SK-N-SH (cell line): ENCODE results near the gene MED26. TPM values are rescaled to one million over a fixed set of nuclear protein-coding genes. Genes with fewer than 3 reads are reported as not detected.

Source experiments
- CTCF ChIA-PET: fragments of 300-600, 350-600 bp; formaldehyde crosslinking; extraction: SDS; loops from one replicate; lab custom pipeline; 2021; lab: Yijun Ruan, JAX
- POLR2A ChIA-PET: fragments of 350-600 bp; sonication (Branson Sonifier 250); formaldehyde crosslinking; extraction: SDS; loops from one replicate; lab custom pipeline; 2020; ENCODE audit warnings: antibody characterized with exemption, inconsistent platforms; lab: Yijun Ruan, JAX
- DNase-seq: peaks from one replicate; pipeline ENCODE4 v3.0.0; 2012
- H2AFZ ChIP-seq: fragments of 200-600 bp; sonication (generic); 2 replicates; pipeline ENCODE4 v1.8.1; 2016; ENCODE audit warnings: antibody characterized with exemption, mild to moderate bottlenecking, low read depth
- H3F3A ChIP-seq: fragments of 200-600 bp; sonication (generic); replicated peaks from 2 replicates; pipeline ENCODE3; 2016; ENCODE audit warnings: antibody characterized with exemption, mild to moderate bottlenecking; ENCODE audit not compliant: insufficient read depth
- H3K27ac ChIP-seq, 2 experiments: fragments of 200-500 bp in 1 of 2; fragments of 200-600 bp in 1 of 2; sonication (Bioruptor generic) in 1 of 2; sonication (generic), shearing (Covaris generic) in 1 of 2; 2 replicates each; pipeline versions ENCODE4 v1.5.1 to v1.6.1; 2014 to 2016; ENCODE audit warnings: low read depth in 2 of 2, inconsistent platforms in 1 of 2, low read length in 1 of 2, mild to moderate bottlenecking in 1 of 2, mixed read lengths in 1 of 2
- H3K27me3 ChIP-seq: fragments of 200-600 bp; sonication (generic), shearing (Covaris generic); 2 replicates; pipeline ENCODE4 v1.6.1; 2016; ENCODE audit warnings: mixed run types; ENCODE audit not compliant: insufficient read depth
- H3K36me3 ChIP-seq, 2 experiments: fragments of 200-500 bp in 1 of 2; fragments of 200-600 bp in 1 of 2; sonication (Bioruptor generic) in 1 of 2; sonication (generic) in 1 of 2; replicated peaks in 1 of 2; 2 replicates each; pipeline versions ENCODE3 to v1.5.1; 2014 to 2016; ENCODE audit warnings: low read length in 1 of 2, mild to moderate bottlenecking in 1 of 2; ENCODE audit not compliant: insufficient read depth in 2 of 2, control insufficient read depth in 1 of 2
- H3K4me1 ChIP-seq, 2 experiments: fragments of 200-500 bp in 1 of 2; fragments of 200-600 bp in 1 of 2; sonication (Bioruptor generic) in 1 of 2; sonication (generic), shearing (Covaris generic) in 1 of 2; 2 replicates each; pipeline versions ENCODE4 v1.5.1 to v1.6.1; 2014 to 2016; ENCODE audit warnings: low read depth in 1 of 2, low read length in 1 of 2, mixed run types in 1 of 2; ENCODE audit not compliant: insufficient read depth in 2 of 2, control insufficient read depth in 1 of 2
- H3K4me2 ChIP-seq: fragments of 200-600 bp; sonication (generic), shearing (Covaris generic); 2 replicates; pipeline ENCODE4 v1.6.1; 2017; ENCODE audit warnings: mixed run types
- H3K4me3 ChIP-seq, 2 experiments: fragments of 200-500 bp in 1 of 2; fragments of 200-600 bp in 1 of 2; sonication (Bioruptor generic) in 1 of 2; sonication (generic), shearing (Covaris generic) in 1 of 2; 2 replicates each; pipeline versions ENCODE4 v1.5.1 to v1.8.1; 2014 to 2016; ENCODE audit warnings: low read depth in 2 of 2, inconsistent platforms in 1 of 2, low read length in 1 of 2, mild to moderate bottlenecking in 1 of 2, mixed read lengths in 1 of 2, moderate library complexity in 1 of 2
- H3K79me2 ChIP-seq: fragments of 200-600 bp; sonication (generic); 2 replicates; pipeline ENCODE4 v1.8.1; 2017; ENCODE audit warnings: mild to moderate bottlenecking; ENCODE audit not compliant: insufficient read depth
- H3K9ac ChIP-seq: fragments of 200-600 bp; sonication (generic); 2 replicates; pipeline ENCODE4 v1.6.1; 2017; ENCODE audit warnings: mixed run types
- H3K9me2 ChIP-seq: fragments of 200-600 bp; sonication (generic); 2 replicates; pipeline ENCODE4 v1.6.1; 2017; ENCODE audit warnings: mixed run types
- H3K9me3 ChIP-seq: fragments of 200-600 bp; sonication (generic); 2 replicates; pipeline ENCODE4 v1.6.1; 2017; ENCODE audit warnings: mixed run types, mild to moderate bottlenecking, moderate library complexity
- H4K20me1 ChIP-seq: fragments of 200-600 bp; sonication (generic); 2 replicates; pipeline ENCODE4 v1.6.1; 2017; ENCODE audit warnings: mild to moderate bottlenecking, mixed run types; ENCODE audit not compliant: insufficient read depth
- EP300 ChIP-seq, 2 experiments: IDR thresholded peaks; 2 replicates each; pipeline versions ENCODE4 v1.4.0 to v1.6.1; 2012; ENCODE audit warnings: borderline replicate concordance in 1 of 2, low read depth in 1 of 2, low read length in 1 of 2
- GABPA ChIP-seq: IDR thresholded peaks from 2 replicates; pipeline ENCODE4 v1.4.0; 2012; ENCODE audit warnings: low read depth, mild to moderate bottlenecking
- MAX ChIP-seq: IDR thresholded peaks from 2 replicates; pipeline ENCODE4 v1.4.0; 2012; ENCODE audit warnings: low read depth
- MEF2A ChIP-seq: IDR thresholded peaks from 2 replicates; pipeline ENCODE4 v1.4.0; 2012; ENCODE audit warnings: low read depth, borderline replicate concordance
- MXI1 ChIP-seq: IDR thresholded peaks from 2 replicates; pipeline ENCODE4 v1.6.1; 2012; ENCODE audit warnings: mild to moderate bottlenecking, low read depth, low read length, improper control_type of control experiment
- NRF1 ChIP-seq: IDR thresholded peaks from 2 replicates; pipeline ENCODE4 v1.6.1; 2012; ENCODE audit warnings: low read depth, mild to moderate bottlenecking, low read length
- PBX3 ChIP-seq: IDR thresholded peaks from 2 replicates; pipeline ENCODE4; 2012
- POLR2AphosphoS5 ChIP-seq: IDR thresholded peaks from 2 replicates; pipeline ENCODE4 v1.6.1; 2012; ENCODE audit warnings: low read depth, low read length
- RXRA ChIP-seq: IDR thresholded peaks from 2 replicates; pipeline ENCODE4 v1.4.0; 2012; ENCODE audit warnings: low read depth, mild to moderate bottlenecking, borderline replicate concordance
- TAF1 ChIP-seq: IDR thresholded peaks from 2 replicates; pipeline ENCODE4 v1.6.1; 2012; ENCODE audit warnings: low read depth, mild to moderate bottlenecking, low read length, moderate library complexity, borderline replicate concordance
- TEAD4 ChIP-seq: IDR thresholded peaks from 2 replicates; pipeline ENCODE4 v1.4.0; 2012; ENCODE audit warnings: mild to moderate bottlenecking, borderline replicate concordance; ENCODE audit not compliant: insufficient read depth
- YY1 ChIP-seq: IDR thresholded peaks from 2 replicates; pipeline ENCODE4 v1.4.0; 2012; ENCODE audit warnings: low read depth, mild to moderate bottlenecking
- WGBS: methylation state at CpG from one replicate; pipeline ENCODE4 v1.1.6; 2017; ENCODE audit warnings: low lambda C conversion rate; 5-methylcytosine and 5-hydroxymethylcytosine counted together
- polyA plus RNA-seq, 3 experiments: library from polyadenylated mRNA; depleted of rRNA; stranded (reverse); fragments of >200 nt; gene quantifications; 2 replicates each; pipeline ENCODE4 v1.2.3, GENCODE V29; 2012
- TF ChIP-seq, protein P1 (sequence below): IDR thresholded peaks from 2 replicates; pipeline ENCODE4 v1.4.0; 2012; ENCODE audit warnings: low read depth, borderline replicate concordance
- TF ChIP-seq, protein P2 (sequence below): fragments of 200-600 bp; sonication (generic); IDR thresholded peaks from 2 replicates; pipeline ENCODE4 v1.6.1; 2017; ENCODE audit warnings: antibody characterized with exemption, mild to moderate bottlenecking, moderate library complexity

MED26 gene
- polyA plus RNA-seq, 1 of the 3 experiments (the other 2 are of a cell fraction): 3.5 TPM

DNA sequence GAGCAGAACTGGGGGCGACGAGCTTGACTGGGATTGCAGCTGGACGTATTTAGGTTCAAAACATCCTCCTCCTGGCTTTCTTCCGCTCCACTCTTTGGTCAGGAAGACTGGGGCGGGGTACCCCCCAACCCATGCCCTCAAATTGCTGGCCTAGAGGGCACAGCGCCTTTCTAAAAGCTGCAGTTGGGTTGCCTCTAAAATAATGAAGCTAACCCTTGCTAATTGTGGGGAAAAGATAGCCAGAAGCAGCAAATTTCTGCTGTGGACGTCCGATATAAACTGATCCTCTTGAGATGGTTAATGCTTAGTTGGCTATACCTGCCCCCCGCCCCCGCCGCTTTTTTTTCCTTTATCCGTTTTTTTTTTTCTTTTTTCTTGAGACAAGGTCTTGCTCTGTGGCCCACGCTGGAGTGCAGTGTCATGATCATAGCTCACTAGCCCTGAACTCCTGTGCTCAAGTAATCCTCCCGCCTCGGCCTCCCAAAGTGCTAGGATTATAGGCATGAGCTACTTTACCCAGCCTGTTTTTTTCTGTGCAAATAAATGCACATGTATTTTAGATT, 85.0 kb downstream of the MED26 start (continued):
- TF ChIP-seq, protein P1, sequence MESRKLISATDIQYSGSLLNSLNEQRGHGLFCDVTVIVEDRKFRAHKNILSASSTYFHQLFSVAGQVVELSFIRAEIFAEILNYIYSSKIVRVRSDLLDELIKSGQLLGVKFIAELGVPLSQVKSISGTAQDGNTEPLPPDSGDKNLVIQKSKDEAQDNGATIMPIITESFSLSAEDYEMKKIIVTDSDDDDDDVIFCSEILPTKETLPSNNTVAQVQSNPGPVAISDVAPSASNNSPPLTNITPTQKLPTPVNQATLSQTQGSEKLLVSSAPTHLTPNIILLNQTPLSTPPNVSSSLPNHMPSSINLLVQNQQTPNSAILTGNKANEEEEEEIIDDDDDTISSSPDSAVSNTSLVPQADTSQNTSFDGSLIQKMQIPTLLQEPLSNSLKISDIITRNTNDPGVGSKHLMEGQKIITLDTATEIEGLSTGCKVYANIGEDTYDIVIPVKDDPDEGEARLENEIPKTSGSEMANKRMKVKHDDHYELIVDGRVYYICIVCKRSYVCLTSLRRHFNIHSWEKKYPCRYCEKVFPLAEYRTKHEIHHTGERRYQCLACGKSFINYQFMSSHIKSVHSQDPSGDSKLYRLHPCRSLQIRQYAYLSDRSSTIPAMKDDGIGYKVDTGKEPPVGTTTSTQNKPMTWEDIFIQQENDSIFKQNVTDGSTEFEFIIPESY: no peak
- TF ChIP-seq MAX: no peak

GRCh38 chr19:16542045-16542909, 85.7 kb downstream of the MED26 start, which contains the start of gene CHERP:
TSS of gene CHERP (minus strand) at chr19:16542437. CDS start at chr19:16542378, 59 bp downstream.
- Histone ChIP-seq H3K79me2 (peaks cover 79% of the 10 kb centered on the region), H3K27me3 (no peaks in the 10 kb centered on the region), H3K4me1 (peaks cover 14 to 15% of the 10 kb centered on the region in 2 experiments; a peak in 2 of 4 replicates), H3K4me2 (peak within 1 kb of the TSS; percentile 98), H4K20me1 (peaks cover 43% of the 10 kb centered on the region), H2AFZ (peak within 1 kb of the TSS; percentile 76; the same call in 1 of the 2 replicates), H3F3A (peaks cover 8% of the 10 kb centered on the region), H3K9me2 (no peaks in the 10 kb centered on the region), H3K9me3 (no peaks in the 10 kb centered on the region), H3K36me3 (peaks cover 11 to 20% of the 10 kb centered on the region in 2 experiments), H3K27ac (peak within 1 kb of the TSS; percentile 72 to 88), H3K9ac (peak within 1 kb of the TSS; percentile 95), H3K4me3 (peak within 1 kb of the TSS; percentile 75 to 99)
- CTCF ChIA-PET: interaction anchor here (0.7 kb wide), 1 partner anchor 17 kb away, joined by 3 read pairs; no protein-coding TSS in a partner anchor
- POLR2A ChIA-PET: interaction anchor here (0.6 kb wide), 1 partner anchor 285 kb away, joined by 3 read pairs; no protein-coding TSS in a partner anchor
- under 1% methylated on average over 22 of the region's 108 CpGs for WGBS
- DNase-seq: peak; percentile 97
- TF ChIP-seq EP300 (IDR thresholded peaks at IDR 0.05; ENCODE audit: borderline replicate concordance in 1 of 2, low read depth in 1 of 2, low read length in 1 of 2) (peak in 1 of 2 experiments; percentile 9; a peak in 1 of 4 replicates), YY1 (peak; percentile 21; the same call in 1 of the 2 replicates), MAX (peak; percentile 69; the same call in 1 of the 2 replicates), TEAD4 (peak; percentile 35; the same call in 1 of the 2 replicates), NRF1 (peak; percentile 69), GABPA (peak; percentile 93), MEF2A (no peak), PBX3 (no peak), POLR2AphosphoS5 (peak; percentile 88), RXRA (no peak), MXI1 (peak; percentile 3; the same call in 1 of the 2 replicates), TAF1 (peak; percentile 74; the same call in 1 of the 2 replicates)
- TF ChIP-seq, protein P2, sequence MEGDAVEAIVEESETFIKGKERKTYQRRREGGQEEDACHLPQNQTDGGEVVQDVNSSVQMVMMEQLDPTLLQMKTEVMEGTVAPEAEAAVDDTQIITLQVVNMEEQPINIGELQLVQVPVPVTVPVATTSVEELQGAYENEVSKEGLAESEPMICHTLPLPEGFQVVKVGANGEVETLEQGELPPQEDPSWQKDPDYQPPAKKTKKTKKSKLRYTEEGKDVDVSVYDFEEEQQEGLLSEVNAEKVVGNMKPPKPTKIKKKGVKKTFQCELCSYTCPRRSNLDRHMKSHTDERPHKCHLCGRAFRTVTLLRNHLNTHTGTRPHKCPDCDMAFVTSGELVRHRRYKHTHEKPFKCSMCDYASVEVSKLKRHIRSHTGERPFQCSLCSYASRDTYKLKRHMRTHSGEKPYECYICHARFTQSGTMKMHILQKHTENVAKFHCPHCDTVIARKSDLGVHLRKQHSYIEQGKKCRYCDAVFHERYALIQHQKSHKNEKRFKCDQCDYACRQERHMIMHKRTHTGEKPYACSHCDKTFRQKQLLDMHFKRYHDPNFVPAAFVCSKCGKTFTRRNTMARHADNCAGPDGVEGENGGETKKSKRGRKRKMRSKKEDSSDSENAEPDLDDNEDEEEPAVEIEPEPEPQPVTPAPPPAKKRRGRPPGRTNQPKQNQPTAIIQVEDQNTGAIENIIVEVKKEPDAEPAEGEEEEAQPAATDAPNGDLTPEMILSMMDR: no peak
- TF ChIP-seq, protein P1: peak; percentile 96
